Panc1 (cell line): ENCODE measurements around the gene PTAFR.

ENCODE experiments used
- CTCF ChIP-seq: fragments of 450-650 bp; IDR thresholded peaks from 2 replicates; pipeline ENCODE4 v1.5.1; 2017; ENCODE audit warnings: mild to moderate bottlenecking
- POLR2AphosphoS5 ChIP-seq: IDR thresholded peaks from 2 replicates; pipeline ENCODE4 v1.6.1; 2012; ENCODE audit warnings: mild to moderate bottlenecking, low read depth, low read length, moderate library complexity
- REST ChIP-seq, 2 experiments: IDR thresholded peaks; 2 replicates each; pipeline ENCODE4 v1.6.1; 2011 to 2012; ENCODE audit warnings: low read depth in 2 of 2, control low read depth in 1 of 2, low read length in 1 of 2, mild to moderate bottlenecking in 1 of 2, moderate library complexity in 1 of 2; ENCODE audit not compliant: insufficient read depth in 1 of 2
- SIN3A ChIP-seq: IDR thresholded peaks from 2 replicates; pipeline ENCODE4 v1.6.1; 2012; ENCODE audit warnings: low read depth, mild to moderate bottlenecking, low read length, moderate library complexity, borderline replicate concordance; ENCODE audit not compliant: insufficient read depth

- TF ChIP-seq CTCF (no peak), POLR2AphosphoS5 (no peak), REST (IDR thresholded peaks at IDR 0.05; ENCODE audit: insufficient read depth in 1 of 2, low read depth in 2 of 2, low read length in 1 of 2) (no peak), SIN3A (no peak)
Observed at GRCh38 chr1:28171246-28171645, 5.2 kb downstream of the PTAFR start.
